AG09319 (cell line): ENCODE data around the gene CNTN1.
A peak's percentile ranks its signal among the peaks of the same experiment; 100 is the strongest.

Experiments
- DNase-seq: peaks from one replicate; pipeline ENCODE4 v3.0.0-alpha.2; 2010; ENCODE audit warnings: low read depth; ENCODE audit errors: extremely low read depth
- TF ChIP-seq, protein P1 (sequence below): IDR thresholded peaks from 2 replicates; pipeline ENCODE4 v1.5.1; 2011; ENCODE audit warnings: low read depth, mild to moderate bottlenecking, inconsistent platforms, low read length, moderate library complexity

The CNTN1 gene

GRCh38 chr12:40971911-40972310 is 279.7 kb downstream of the CNTN1 start:
- TF ChIP-seq, protein P1, sequence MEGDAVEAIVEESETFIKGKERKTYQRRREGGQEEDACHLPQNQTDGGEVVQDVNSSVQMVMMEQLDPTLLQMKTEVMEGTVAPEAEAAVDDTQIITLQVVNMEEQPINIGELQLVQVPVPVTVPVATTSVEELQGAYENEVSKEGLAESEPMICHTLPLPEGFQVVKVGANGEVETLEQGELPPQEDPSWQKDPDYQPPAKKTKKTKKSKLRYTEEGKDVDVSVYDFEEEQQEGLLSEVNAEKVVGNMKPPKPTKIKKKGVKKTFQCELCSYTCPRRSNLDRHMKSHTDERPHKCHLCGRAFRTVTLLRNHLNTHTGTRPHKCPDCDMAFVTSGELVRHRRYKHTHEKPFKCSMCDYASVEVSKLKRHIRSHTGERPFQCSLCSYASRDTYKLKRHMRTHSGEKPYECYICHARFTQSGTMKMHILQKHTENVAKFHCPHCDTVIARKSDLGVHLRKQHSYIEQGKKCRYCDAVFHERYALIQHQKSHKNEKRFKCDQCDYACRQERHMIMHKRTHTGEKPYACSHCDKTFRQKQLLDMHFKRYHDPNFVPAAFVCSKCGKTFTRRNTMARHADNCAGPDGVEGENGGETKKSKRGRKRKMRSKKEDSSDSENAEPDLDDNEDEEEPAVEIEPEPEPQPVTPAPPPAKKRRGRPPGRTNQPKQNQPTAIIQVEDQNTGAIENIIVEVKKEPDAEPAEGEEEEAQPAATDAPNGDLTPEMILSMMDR = no peak
- DNase-seq = peak; percentile 12

DNA sequence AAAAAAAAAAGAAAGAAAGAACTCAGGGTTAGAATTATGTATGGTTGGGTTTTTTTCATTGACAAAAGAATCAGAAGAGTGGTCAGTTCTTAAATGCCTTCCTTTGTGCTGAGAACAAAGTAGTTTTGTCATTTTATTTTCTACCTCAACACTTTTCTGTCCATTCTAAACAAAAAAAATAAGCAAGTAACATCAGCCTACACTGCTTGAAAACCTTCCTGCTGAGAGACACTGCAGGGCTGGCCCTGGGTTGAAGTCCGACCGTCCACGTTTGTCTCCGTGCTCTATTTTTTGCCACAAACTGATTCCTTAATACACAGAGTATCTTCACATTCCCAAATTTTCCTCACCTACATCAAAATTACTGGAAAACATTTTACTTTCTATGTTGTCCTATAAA is 284.3 kb downstream of the CNTN1 start:
- DNase-seq = no peak
- TF ChIP-seq, protein P1 = no peak

GRCh38 chr12:40980427-40980961 is 288.3 kb downstream of the CNTN1 start:
- DNase-seq = no peak
- TF ChIP-seq, protein P1 = no peak

- DNase-seq = no peak
- TF ChIP-seq, protein P1 = no peak
Measured at GRCh38 chr12:40986001-40986400, 293.8 kb downstream of the CNTN1 start.

DNA sequence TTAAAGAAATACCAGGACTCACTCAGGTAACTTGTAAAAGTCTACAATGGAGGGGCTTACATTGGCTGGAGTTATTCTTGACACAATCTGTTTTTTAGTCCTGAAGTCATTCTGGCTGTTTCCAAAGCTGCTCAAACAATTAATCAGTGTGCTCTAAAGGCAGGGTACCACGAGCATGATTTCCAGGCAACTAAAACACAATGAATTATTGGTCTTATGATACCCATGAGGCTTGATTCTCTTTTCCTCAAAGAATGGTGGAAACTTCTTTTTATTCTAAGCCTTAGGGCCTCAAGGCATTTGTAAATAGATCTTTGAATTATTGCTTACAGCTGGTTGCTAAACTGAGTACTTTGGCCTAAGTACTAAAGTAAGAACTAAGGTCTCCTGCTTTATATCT is 296.1 kb downstream of the CNTN1 start:
- TF ChIP-seq, protein P1 = no peak
- no peak for DNase-seq

- no peak for DNase-seq
- TF ChIP-seq, protein P1 = no peak
Measured at GRCh38 chr12:40988824-40989223, 296.6 kb downstream of the CNTN1 start.

DNA sequence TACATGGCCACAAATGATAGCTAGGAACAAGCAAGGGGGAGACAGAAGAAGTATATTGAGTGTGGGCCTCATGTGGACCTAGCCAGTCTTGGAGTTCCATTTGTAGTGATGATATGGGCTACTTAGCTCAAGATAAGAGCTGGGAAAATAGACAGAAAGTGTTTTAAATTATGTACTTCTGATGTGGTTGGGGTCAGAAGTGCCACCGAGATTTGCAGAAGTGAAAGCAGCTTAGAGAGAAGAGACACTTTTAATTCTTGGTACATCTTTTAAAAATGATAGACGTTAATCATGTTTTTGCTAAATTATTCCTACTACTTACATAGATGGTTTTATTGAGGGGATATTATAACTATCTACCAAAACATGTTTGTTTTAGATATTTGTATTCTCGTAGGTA is 297.5 kb downstream of the CNTN1 start:
- TF ChIP-seq, protein P1 = no peak
- DNase-seq = no peak
